Liver (tissue), 3 donors: ENCODE data around the gene TNN.

ENCODE experiments used
- FOXA1 ChIP-seq: IDR thresholded peaks from 2 replicates; pipeline ENCODE4 v1.6.1; 2016; ENCODE audit warnings: antibody characterized with exemption
- FOXA2 ChIP-seq: IDR thresholded peaks from 2 replicates; pipeline ENCODE4 v1.6.1; 2016; ENCODE audit warnings: antibody characterized with exemption
- MAX ChIP-seq: IDR thresholded peaks from 2 replicates; pipeline ENCODE4 v1.6.1; 2016; ENCODE audit warnings: antibody characterized with exemption
- REST ChIP-seq: IDR thresholded peaks from 2 replicates; pipeline ENCODE4 v1.6.1; 2016; ENCODE audit warnings: antibody characterized with exemption, mild to moderate bottlenecking
- TF ChIP-seq, protein P1 (sequence below): fragments of 150-350 bp; IDR thresholded peaks from 2 replicates; pipeline ENCODE4 v1.5.1; 2017; ENCODE audit warnings: improper control_type of control experiment, low read depth, low read length; ENCODE audit not compliant: missing input control
- TF ChIP-seq, protein P2 (sequence below): IDR thresholded peaks from 2 replicates; pipeline ENCODE4 v1.6.1; 2016; ENCODE audit warnings: antibody characterized with exemption
- donor health status: healthy.
- donor health status: healthy.

- TF ChIP-seq MAX: no peak
- TF ChIP-seq, protein P1, sequence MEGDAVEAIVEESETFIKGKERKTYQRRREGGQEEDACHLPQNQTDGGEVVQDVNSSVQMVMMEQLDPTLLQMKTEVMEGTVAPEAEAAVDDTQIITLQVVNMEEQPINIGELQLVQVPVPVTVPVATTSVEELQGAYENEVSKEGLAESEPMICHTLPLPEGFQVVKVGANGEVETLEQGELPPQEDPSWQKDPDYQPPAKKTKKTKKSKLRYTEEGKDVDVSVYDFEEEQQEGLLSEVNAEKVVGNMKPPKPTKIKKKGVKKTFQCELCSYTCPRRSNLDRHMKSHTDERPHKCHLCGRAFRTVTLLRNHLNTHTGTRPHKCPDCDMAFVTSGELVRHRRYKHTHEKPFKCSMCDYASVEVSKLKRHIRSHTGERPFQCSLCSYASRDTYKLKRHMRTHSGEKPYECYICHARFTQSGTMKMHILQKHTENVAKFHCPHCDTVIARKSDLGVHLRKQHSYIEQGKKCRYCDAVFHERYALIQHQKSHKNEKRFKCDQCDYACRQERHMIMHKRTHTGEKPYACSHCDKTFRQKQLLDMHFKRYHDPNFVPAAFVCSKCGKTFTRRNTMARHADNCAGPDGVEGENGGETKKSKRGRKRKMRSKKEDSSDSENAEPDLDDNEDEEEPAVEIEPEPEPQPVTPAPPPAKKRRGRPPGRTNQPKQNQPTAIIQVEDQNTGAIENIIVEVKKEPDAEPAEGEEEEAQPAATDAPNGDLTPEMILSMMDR: no peak
- TF ChIP-seq FOXA2: no peak
- no peak for TF ChIP-seq FOXA1
- TF ChIP-seq REST: no peak
- TF ChIP-seq, protein P2, sequence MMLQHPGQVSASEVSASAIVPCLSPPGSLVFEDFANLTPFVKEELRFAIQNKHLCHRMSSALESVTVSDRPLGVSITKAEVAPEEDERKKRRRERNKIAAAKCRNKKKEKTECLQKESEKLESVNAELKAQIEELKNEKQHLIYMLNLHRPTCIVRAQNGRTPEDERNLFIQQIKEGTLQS: no peak
Observed at GRCh38 chr1:175088525-175088951, 20.9 kb downstream of the TNN start.
